ENCODE data around the gene SLC49A3. TPM values are rescaled to one million over a fixed set of nuclear protein-coding genes. Genes with fewer than 3 reads are reported as not detected.
"Not testable (repeated sequence)": the region's sequence is repeated elsewhere in the genome, so short reads cannot be mapped to it uniquely, and the experiment has no call there.

SLC49A3 gene
- total RNA-seq, 2 experiments from 2014 or later, result not detected

GRCh38 chr4:707929-708630, 19.1 kb upstream of the SLC49A3 start:
- H3K4me2 ChIP-seq (ENCODE audit: low read length), result no peak overlapping the region
- peaks cover 6% of the 10 kb centered on the region for H3K4me1 ChIP-seq (ENCODE audit: insufficient read depth, low read length, poor library complexity, severe bottlenecking)
- no peaks in the 10 kb centered on the region for H4K20me1 ChIP-seq (ENCODE audit: insufficient read depth, low read length)
- no peak overlapping the region for H2AFZ ChIP-seq (ENCODE audit: low read length)
- no peak for TF ChIP-seq EZH2phosphoT487 (IDR thresholded peaks at IDR 0.05; ENCODE audit: borderline replicate concordance, low read depth, low read length)
- no peak for TF ChIP-seq CTCF (conservative IDR thresholded peaks at IDR 0.05; ENCODE audit: low read length)
- no peaks in the 10 kb centered on the region for H3K9me3 ChIP-seq (ENCODE audit: low read length)
- DNase-seq (ENCODE audit: low spot score), result no peak
- H3K79me2 ChIP-seq (ENCODE audit: insufficient read depth, low read depth, low read length), result peaks cover 26% of the 10 kb centered on the region; the same call in 1 of the 2 replicates
- BruUV-seq (replicated peaks), result no TSS peak
- H3K4me3 ChIP-seq (ENCODE audit: low read depth, low read length, poor library complexity, severe bottlenecking), result no peak overlapping the region
- intact Hi-C loops (cut with micrococcal nuclease; ENCODE audit: unreplicated experiment), result no loop called here
- ChIA-PET POLR2A (no interaction called here), CTCF (ENCODE audit: unreplicated experiment) (no interaction called here)
- no peak overlapping the region for H3K27ac ChIP-seq (ENCODE audit: low read depth, low read length, poor library complexity, severe bottlenecking)
- peaks cover 31% of the 10 kb centered on the region for H3K36me3 ChIP-seq (ENCODE audit: insufficient read depth, low read length)
- no peaks in the 10 kb centered on the region for H3K9me2 ChIP-seq (ENCODE audit: insufficient read depth, low read length)

- Histone ChIP-seq H3K4me2 (ENCODE audit: low read length) (peak overlapping the region; percentile 60), H3K9me2 (ENCODE audit: insufficient read depth, low read length) (no peaks in the 10 kb centered on the region), H4K20me1 (ENCODE audit: insufficient read depth, low read length) (no peaks in the 10 kb centered on the region), H3K4me3 (ENCODE audit: low read depth, low read length, poor library complexity, severe bottlenecking) (peak overlapping the region; percentile 82), H2AFZ (ENCODE audit: low read length) (no peak overlapping the region), H3K9me3 (ENCODE audit: low read length) (no peaks in the 10 kb centered on the region), H3K27ac (ENCODE audit: low read depth, low read length, poor library complexity, severe bottlenecking) (no peak overlapping the region), H3K36me3 (ENCODE audit: insufficient read depth, low read length) (peaks cover 22% of the 10 kb centered on the region), H3K79me2 (ENCODE audit: insufficient read depth, low read depth, low read length) (peaks cover 17% of the 10 kb centered on the region; the same call in 1 of the 2 replicates), H3K4me1 (ENCODE audit: insufficient read depth, low read length, poor library complexity, severe bottlenecking) (peaks cover 6% of the 10 kb centered on the region)
- no TSS peak for BruUV-seq (replicated peaks)
- CTCF ChIA-PET (ENCODE audit: unreplicated experiment), result interaction anchor here (0.6 kb wide), 1 partner anchor 640 kb away, joined by 3 read pairs; no protein-coding TSS in a partner anchor
- DNase-seq (ENCODE audit: low spot score), result no peak
- TF ChIP-seq EZH2phosphoT487 (IDR thresholded peaks at IDR 0.05; ENCODE audit: borderline replicate concordance, low read depth, low read length) (no peak), CTCF (conservative IDR thresholded peaks at IDR 0.05; ENCODE audit: low read length) (no peak)
- POLR2A ChIA-PET, result no interaction called here
- intact Hi-C loops (cut with micrococcal nuclease; ENCODE audit: unreplicated experiment), result no loop called here
Observed at GRCh38 chr4:706834-707598, 18.1 kb upstream of the SLC49A3 start.

- H3K4me1 ChIP-seq (ENCODE audit: insufficient read depth, low read length, poor library complexity, severe bottlenecking); H3K9me2 ChIP-seq (ENCODE audit: insufficient read depth, low read length); intact Hi-C loops (cut with micrococcal nuclease; ENCODE audit: unreplicated experiment); BruUV-seq (replicated peaks); CTCF ChIA-PET (ENCODE audit: unreplicated experiment); H3K9me3 ChIP-seq (ENCODE audit: low read length); H4K20me1 ChIP-seq (ENCODE audit: insufficient read depth, low read length); POLR2A ChIA-PET; DNase-seq (ENCODE audit: low spot score): not testable (repeated sequence)
- Histone ChIP-seq H3K4me3 (ENCODE audit: low read depth, low read length, poor library complexity, severe bottlenecking) (peak overlapping the region; percentile 82), H3K79me2 (ENCODE audit: insufficient read depth, low read depth, low read length) (peaks cover 14% of the 10 kb centered on the region; the same call in 1 of the 2 replicates), H3K36me3 (ENCODE audit: insufficient read depth, low read length) (peaks cover 21% of the 10 kb centered on the region), H3K27ac (ENCODE audit: low read depth, low read length, poor library complexity, severe bottlenecking) (peak overlapping the region; percentile 29), H2AFZ (ENCODE audit: low read length) (peak overlapping the region; percentile 66), H3K4me2 (ENCODE audit: low read length) (peak overlapping the region; percentile 74)
Observed at GRCh38 chr4:706083-706633, 17.2 kb upstream of the SLC49A3 start.
